Measurements from ENCODE around the gene ASPHD2. TPM values are rescaled to one million over a fixed set of nuclear protein-coding genes. Genes with fewer than 3 reads are reported as not detected.

ASPHD2 gene
- total RNA-seq, 1 experiment from 2014 or later = 0.40 TPM

DNA sequence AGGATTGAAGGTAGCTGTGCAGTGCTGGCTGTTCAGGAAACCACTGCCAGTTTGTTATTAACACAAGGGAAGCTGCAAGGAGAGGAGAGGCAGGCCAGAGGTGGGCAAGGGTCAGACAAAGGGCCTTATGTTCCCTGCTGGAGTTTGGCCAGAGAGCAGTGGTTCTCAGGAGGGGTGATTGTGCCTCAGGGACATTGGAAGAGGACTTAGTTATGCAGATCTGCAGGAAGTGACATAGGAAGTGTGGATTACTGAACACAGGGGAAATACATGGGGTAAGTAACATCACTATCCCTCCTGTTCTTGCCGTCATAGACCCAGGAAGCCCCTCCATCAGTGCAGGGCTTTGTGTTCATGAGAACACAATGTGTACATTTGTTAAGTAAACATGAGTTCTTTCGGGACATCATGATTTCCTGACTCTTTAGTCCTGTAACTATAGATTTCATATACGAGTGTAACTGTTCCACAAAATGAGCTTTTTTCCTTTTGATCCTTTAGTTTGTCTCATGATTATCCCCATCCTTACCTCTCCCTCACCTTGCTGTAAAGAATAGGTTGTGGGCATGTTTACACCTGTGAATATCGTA, 60.5 kb downstream of the ASPHD2 start:
- H3K36me3 Mint-ChIP-seq (ENCODE audit: insufficient read depth, unreplicated experiment) = peaks cover 44% of the 10 kb centered on the region
- TF ChIP-seq, protein P1, sequence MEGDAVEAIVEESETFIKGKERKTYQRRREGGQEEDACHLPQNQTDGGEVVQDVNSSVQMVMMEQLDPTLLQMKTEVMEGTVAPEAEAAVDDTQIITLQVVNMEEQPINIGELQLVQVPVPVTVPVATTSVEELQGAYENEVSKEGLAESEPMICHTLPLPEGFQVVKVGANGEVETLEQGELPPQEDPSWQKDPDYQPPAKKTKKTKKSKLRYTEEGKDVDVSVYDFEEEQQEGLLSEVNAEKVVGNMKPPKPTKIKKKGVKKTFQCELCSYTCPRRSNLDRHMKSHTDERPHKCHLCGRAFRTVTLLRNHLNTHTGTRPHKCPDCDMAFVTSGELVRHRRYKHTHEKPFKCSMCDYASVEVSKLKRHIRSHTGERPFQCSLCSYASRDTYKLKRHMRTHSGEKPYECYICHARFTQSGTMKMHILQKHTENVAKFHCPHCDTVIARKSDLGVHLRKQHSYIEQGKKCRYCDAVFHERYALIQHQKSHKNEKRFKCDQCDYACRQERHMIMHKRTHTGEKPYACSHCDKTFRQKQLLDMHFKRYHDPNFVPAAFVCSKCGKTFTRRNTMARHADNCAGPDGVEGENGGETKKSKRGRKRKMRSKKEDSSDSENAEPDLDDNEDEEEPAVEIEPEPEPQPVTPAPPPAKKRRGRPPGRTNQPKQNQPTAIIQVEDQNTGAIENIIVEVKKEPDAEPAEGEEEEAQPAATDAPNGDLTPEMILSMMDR (IDR thresholded peaks at IDR 0.05; ENCODE audit: unreplicated experiment) = no peak
- H3K9me3 Mint-ChIP-seq (ENCODE audit: low read depth, unreplicated experiment) = no peaks in the 10 kb centered on the region
- peak overlapping the region; percentile 32 for H3K27ac Mint-ChIP-seq (ENCODE audit: unreplicated experiment)
- H3K4me3 Mint-ChIP-seq (ENCODE audit: low read depth, unreplicated experiment) = no peak overlapping the region
- no peaks in the 10 kb centered on the region for H3K27me3 Mint-ChIP-seq (ENCODE audit: unreplicated experiment)
- DNase-seq = no peak
- no TSS peak for BruUV-seq (replicated peaks)
- peaks cover 29% of the 10 kb centered on the region for H3K4me1 Mint-ChIP-seq (ENCODE audit: low read depth, unreplicated experiment)
- CTCF ChIA-PET = no interaction called here
- intact Hi-C loops (cut with micrococcal nuclease; ENCODE audit: unreplicated experiment) = no loop called here

DNA sequence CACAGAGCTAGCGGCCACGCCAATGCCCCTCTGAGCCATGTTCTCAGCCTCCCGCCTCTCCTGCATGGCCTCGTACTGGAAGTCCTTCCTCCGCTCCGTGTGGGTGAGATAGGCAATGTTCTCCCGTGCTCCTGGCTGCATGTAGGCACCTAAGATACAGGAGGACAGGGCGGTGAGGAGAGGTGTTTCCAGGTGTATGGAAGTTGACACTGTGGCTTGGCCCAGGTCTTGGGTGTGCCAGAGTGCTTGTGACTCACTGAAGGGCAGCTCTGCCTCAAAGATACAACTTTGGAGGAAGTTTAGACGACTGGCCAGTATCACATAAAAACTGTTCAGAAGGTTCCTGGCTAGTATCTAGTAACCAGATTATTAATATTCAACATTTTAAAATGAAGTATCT, 63.2 kb downstream of the ASPHD2 start:
- CTCF ChIA-PET = no interaction called here
- Mint-ChIP-seq H3K4me3 (ENCODE audit: low read depth, unreplicated experiment) (no peak overlapping the region), H3K36me3 (ENCODE audit: insufficient read depth, unreplicated experiment) (peaks cover 56% of the 10 kb centered on the region), H3K27me3 (ENCODE audit: unreplicated experiment) (no peaks in the 10 kb centered on the region), H3K9me3 (ENCODE audit: low read depth, unreplicated experiment) (no peaks in the 10 kb centered on the region), H3K4me1 (ENCODE audit: low read depth, unreplicated experiment) (peaks cover 11% of the 10 kb centered on the region), H3K27ac (ENCODE audit: unreplicated experiment) (no peak overlapping the region)
- intact Hi-C loops (cut with micrococcal nuclease; ENCODE audit: unreplicated experiment) = no loop called here
- DNase-seq = no peak
- TF ChIP-seq, protein P1 (IDR thresholded peaks at IDR 0.05; ENCODE audit: unreplicated experiment) = no peak
- no TSS peak for BruUV-seq (replicated peaks)

DNA sequence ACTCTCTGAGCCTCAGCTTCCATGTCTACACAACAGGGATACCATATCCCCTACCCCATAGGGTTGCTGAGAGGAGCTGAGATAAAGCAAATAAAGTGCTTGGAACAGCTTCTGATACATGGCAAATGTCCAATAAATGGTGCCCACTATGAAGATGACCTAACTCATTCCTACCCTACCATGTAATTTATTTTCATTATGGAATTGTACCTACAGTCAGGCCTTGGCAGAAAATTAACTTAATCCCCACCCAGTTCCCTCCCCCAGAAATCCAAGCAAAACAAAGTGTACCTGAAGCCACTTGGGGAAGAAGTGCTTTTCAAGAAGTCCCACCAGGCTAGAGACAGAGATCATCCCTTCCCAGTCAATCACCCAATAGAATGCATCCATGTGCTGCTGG, 65.4 kb downstream of the ASPHD2 start:
- H3K9me3 Mint-ChIP-seq (ENCODE audit: low read depth, unreplicated experiment) = no peaks in the 10 kb centered on the region
- TF ChIP-seq, protein P1 (IDR thresholded peaks at IDR 0.05; ENCODE audit: unreplicated experiment) = no peak
- peaks cover 46% of the 10 kb centered on the region for H3K36me3 Mint-ChIP-seq (ENCODE audit: insufficient read depth, unreplicated experiment)
- no peak overlapping the region for H3K27ac Mint-ChIP-seq (ENCODE audit: unreplicated experiment)
- H3K4me3 Mint-ChIP-seq (ENCODE audit: low read depth, unreplicated experiment) = no peak overlapping the region
- H3K4me1 Mint-ChIP-seq (ENCODE audit: low read depth, unreplicated experiment) = peaks cover 3% of the 10 kb centered on the region
- no peaks in the 10 kb centered on the region for H3K27me3 Mint-ChIP-seq (ENCODE audit: unreplicated experiment)
- intact Hi-C loops (cut with micrococcal nuclease; ENCODE audit: unreplicated experiment) = no loop called here
- BruUV-seq (replicated peaks) = no TSS peak
- CTCF ChIA-PET = no interaction called here
- no peak for DNase-seq

Other genes starting within 250 kb of the ASPHD2 start
- 40.7 and 41.9 TPM in 2 replicates for gene HPS4, start 54.5 kb downstream of the ASPHD2 start, total RNA-seq (2022)
- gene SRRD, start 54.6 kb downstream of the ASPHD2 start, total RNA-seq (2022) = 22.8 and 25.6 TPM in 2 replicates
- 39.8 and 40.8 TPM in 2 replicates for gene TFIP11, start 83.2 kb downstream of the ASPHD2 start, total RNA-seq (2022)
- gene TPST2, start 160.9 kb downstream of the ASPHD2 start, total RNA-seq (2022) = 11.4 and 11.8 TPM in 2 replicates
- gene CRYBB1, start 188.8 kb downstream of the ASPHD2 start, total RNA-seq (2022) = not detected in 2 replicates
- gene CRYBA4, start 192.7 kb downstream of the ASPHD2 start, total RNA-seq (2022) = not detected in 2 replicates
- gene MIAT, start 228.3 kb downstream of the ASPHD2 start, total RNA-seq (2022) = 0.52 and 0.64 TPM in 2 replicates